Hindlimb muscle (tissue), 1 donor: ENCODE measurements around the gene PPP1R2. TPM values are rescaled to one million over a fixed set of nuclear protein-coding genes. Genes with fewer than 3 reads are reported as not detected.

Experiments used
- polyA plus RNA-seq: library from polyadenylated mRNA; unstranded; fragments of 120-200 nt; gene quantifications from one replicate; pipeline ENCODE4 v1.2.1, GENCODE V29; 2013; ENCODE audit not compliant: insufficient read length

Gene PPP1R2
- polyA plus RNA-seq, 1 donor = 35.8 TPM

Other genes starting within 250 kb of the PPP1R2 start
- 19.4 TPM for gene ACAP2, start 100.3 kb downstream of the PPP1R2 start, polyA plus RNA-seq
- 36.5 TPM for gene APOD, start 40.6 kb upstream of the PPP1R2 start, polyA plus RNA-seq
- gene MUC20, start 177.7 kb upstream of the PPP1R2 start, polyA plus RNA-seq = 6.6 TPM